T-helper 2 cell treated with Interferon-gamma antibody and Interleukin-4, amounts not matched to agents 5 μg/mL and 100 μg/mL, for 36 hours (primary cell): ENCODE measurements around the gene WDR17.

ENCODE experiments used
- DNase-seq: peaks from one replicate; pipeline ENCODE4 v3.0.0; 2021; ENCODE audit warnings: low spot score
- H3K27ac Mint-ChIP-seq: one replicate; pipeline ENCODE4 v1.8.0; 2021; ENCODE audit warnings: mild to moderate bottlenecking, mixed read lengths
- H3K27me3 Mint-ChIP-seq: one replicate; pipeline ENCODE4 v1.8.0; 2021; ENCODE audit warnings: low read depth, mixed read lengths
- H3K36me3 Mint-ChIP-seq: one replicate; pipeline ENCODE4 v1.8.0; 2021; ENCODE audit warnings: low read depth, mixed read lengths
- H3K4me1 Mint-ChIP-seq: one replicate; pipeline ENCODE4 v1.8.0; 2021; ENCODE audit warnings: low read depth, mixed read lengths
- H3K4me3 Mint-ChIP-seq: one replicate; pipeline ENCODE4 v1.8.0; 2022; ENCODE audit warnings: mild to moderate bottlenecking, moderate library complexity, mixed read lengths
- H3K9me3 Mint-ChIP-seq: one replicate; pipeline ENCODE4 v1.8.0; 2021; ENCODE audit warnings: mixed read lengths

The WDR17 gene

DNA sequence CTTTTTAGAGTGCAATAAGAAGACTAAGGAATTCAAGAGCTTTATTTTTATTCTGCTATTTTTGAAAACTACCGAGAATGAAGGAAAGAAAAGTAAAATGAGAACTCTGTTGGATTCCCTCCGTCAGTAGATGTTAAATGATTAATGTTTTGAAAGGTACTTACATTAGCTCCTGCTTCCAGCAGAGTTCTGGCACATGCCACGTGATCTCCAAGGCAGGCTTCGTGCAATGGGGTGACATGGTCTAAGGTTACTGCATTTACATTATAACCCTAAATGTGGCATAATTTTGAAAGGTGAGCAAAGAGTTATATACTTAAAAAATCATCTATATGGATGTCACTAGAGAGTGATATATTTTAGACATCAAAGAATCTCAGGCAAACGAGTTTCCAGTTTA lies 156.5 kb downstream of the WDR17 start:
- H3K9me3 Mint-ChIP-seq, result no peaks in the 10 kb centered on the region
- no peaks in the 10 kb centered on the region for H3K36me3 Mint-ChIP-seq
- no peak overlapping the region for H3K4me3 Mint-ChIP-seq
- H3K27ac Mint-ChIP-seq, result no peak overlapping the region
- peaks cover 4% of the 10 kb centered on the region for H3K27me3 Mint-ChIP-seq
- DNase-seq, result no peak
- no peaks in the 10 kb centered on the region for H3K4me1 Mint-ChIP-seq

DNA sequence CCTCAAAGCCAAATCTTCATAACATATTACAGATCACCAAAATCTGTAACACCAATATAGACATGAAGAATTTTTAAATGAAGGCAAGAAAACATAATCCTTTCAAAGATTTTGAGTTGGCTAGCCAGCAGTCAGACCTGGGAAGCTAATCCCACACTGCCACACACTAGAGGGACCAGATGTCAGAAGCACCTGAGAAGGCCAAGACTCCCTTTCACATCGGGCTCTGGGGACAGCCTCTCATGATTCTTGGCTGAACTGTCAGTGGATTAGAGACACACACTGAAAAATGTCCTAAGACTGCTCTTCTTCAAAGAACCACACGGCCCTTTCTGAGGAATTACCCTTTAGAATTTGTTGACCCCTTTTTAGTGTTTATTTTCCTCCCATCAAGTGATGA lies 157.9 kb downstream of the WDR17 start:
- Mint-ChIP-seq H3K27ac (no peak overlapping the region), H3K4me3 (no peak overlapping the region), H3K4me1 (no peaks in the 10 kb centered on the region), H3K36me3 (no peaks in the 10 kb centered on the region), H3K27me3 (peaks cover 9% of the 10 kb centered on the region), H3K9me3 (no peaks in the 10 kb centered on the region)
- no peak for DNase-seq

DNA sequence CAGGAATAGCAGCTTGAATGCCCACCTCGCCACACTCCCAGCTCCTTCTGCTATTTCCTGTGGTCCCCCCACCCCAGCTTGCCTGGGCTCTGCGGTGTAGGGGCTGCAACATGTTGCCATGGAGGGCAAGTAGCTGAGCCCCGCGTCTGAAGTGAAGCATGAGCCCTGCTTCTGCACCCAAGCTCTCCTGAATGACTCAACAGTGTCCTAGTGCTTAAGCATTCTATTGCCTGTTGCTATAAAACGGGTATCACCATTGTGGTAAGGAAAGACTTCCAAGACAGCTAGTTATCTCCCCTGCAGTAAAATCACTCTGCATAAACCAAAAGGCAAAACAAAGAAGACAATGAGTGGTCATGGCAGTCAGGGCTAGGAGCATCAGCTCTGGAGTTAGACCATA lies 161.1 kb downstream of the WDR17 start:
- Mint-ChIP-seq H3K9me3 (no peaks in the 10 kb centered on the region), H3K4me1 (no peaks in the 10 kb centered on the region)
- DNase-seq, result no peak

DNA sequence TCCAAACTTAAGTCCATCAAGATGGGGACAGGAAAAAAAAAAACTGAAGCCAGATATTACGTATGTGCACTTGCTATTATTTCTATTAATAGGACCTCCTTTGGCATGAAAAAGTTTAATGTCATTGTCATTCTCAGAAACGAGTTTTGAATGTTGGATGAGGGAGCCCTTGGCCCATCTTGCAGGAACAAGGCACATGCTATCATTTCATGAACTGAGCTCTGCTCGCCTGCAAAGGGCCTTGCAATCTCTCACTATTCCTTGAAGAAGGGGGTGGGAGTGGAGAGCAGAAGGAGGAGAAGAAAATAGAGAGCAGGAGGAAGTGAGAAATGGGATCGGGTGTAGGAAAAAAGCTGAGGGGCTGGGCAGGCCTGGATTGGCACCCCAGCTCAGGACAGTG lies 164.0 kb downstream of the WDR17 start:
- DNase-seq, result no peak
- Mint-ChIP-seq H3K4me1 (no peaks in the 10 kb centered on the region), H3K4me3 (no peak overlapping the region), H3K27ac (no peak overlapping the region), H3K9me3 (no peaks in the 10 kb centered on the region), H3K27me3 (peaks cover 9% of the 10 kb centered on the region), H3K36me3 (no peaks in the 10 kb centered on the region)

More for the DNA sequence above, 161.1 kb downstream of the WDR17 start:
- Mint-ChIP-seq H3K27me3 (peaks cover 9% of the 10 kb centered on the region), H3K36me3 (no peaks in the 10 kb centered on the region), H3K4me3 (no peak overlapping the region), H3K27ac (no peak overlapping the region)
